ENCODE results near the gene SP140. TPM values are rescaled to one million over a fixed set of nuclear protein-coding genes. Genes with fewer than 3 reads are reported as not detected.
"Not testable (repeated sequence)": the region's sequence is repeated elsewhere in the genome, so short reads cannot be mapped to it uniquely, and the experiment has no call there.

SP140 gene
- total and polyA plus RNA-seq, 10 donors, result 51.3 to 110 (median 71.4) TPM

DNA sequence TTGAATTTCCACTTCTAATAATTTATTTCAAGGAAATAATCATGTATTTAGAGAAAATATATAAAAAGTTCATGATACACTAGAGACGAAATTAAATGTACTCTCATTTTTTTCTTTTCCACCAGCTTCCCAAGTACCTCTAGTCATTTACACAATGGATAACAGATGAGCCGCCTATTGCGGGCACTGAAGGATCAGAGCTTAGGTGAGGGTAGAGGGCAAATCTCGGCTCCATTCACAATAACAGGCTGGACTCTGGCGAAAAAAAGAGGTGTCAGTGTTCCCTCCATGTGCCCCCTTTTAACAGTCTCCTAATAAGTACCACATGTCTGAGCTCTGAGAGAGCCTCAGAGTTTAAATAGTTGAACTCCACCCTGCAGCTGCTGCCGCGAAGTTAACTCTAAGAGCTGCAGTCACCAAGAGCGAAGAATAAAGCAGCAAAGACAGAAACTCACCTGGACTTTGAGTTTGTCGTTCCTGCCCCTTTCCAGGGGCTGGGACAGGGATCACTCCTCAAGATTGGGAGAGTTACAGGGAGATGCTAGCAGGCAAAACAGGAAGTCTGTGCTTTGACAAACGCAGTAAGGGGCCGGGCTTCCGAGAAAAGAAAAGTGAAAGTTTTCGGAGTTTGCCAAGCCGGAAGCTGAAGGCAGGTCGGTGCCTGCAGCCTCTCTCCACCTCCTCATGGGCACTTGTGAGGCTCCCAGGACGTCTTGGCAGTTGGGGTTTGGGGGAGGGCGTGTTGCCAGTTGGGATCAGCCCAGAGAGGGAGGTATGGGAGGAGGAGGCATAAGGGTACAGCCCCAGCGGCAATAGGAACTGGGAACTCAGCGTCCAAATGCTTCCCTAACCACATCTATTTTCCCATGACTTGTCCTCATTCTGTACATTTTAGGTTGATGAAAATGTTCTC, 5.9 kb upstream of the SP140 start, which contains the start of gene SP110:
Gene SP110, minus strand, starts transcription at position 566 of the 913 bp plus-strand sequence. CDS start 3,057 bp downstream, outside the sequence.
- intact Hi-C loops (cut with DNase I; ENCODE audit: low total_unique reads), result no loop called here
- TF ChIP-seq POLR2AphosphoS5 (IDR thresholded peaks at IDR 0.05), result peak; percentile 73 to 92 (median 87)
- peak in 1 of 3 donors; percentile 28 for TF ChIP-seq POLR2A (IDR thresholded peaks at IDR 0.05)
- TF ChIP-seq, protein P1, sequence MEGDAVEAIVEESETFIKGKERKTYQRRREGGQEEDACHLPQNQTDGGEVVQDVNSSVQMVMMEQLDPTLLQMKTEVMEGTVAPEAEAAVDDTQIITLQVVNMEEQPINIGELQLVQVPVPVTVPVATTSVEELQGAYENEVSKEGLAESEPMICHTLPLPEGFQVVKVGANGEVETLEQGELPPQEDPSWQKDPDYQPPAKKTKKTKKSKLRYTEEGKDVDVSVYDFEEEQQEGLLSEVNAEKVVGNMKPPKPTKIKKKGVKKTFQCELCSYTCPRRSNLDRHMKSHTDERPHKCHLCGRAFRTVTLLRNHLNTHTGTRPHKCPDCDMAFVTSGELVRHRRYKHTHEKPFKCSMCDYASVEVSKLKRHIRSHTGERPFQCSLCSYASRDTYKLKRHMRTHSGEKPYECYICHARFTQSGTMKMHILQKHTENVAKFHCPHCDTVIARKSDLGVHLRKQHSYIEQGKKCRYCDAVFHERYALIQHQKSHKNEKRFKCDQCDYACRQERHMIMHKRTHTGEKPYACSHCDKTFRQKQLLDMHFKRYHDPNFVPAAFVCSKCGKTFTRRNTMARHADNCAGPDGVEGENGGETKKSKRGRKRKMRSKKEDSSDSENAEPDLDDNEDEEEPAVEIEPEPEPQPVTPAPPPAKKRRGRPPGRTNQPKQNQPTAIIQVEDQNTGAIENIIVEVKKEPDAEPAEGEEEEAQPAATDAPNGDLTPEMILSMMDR (IDR thresholded peaks at IDR 0.05 in 8 of 11, conservative IDR thresholded peaks at IDR 0.05 in 3 of 11), result peak in 2 of 11 experiments; percentile 25 to 41
- H3K27ac ChIP-seq, result peak within 1 kb of the TSS; percentile 82 to 97 (median 92)
- H3K27me3 ChIP-seq (replicated peaks in 1 of 7), result no peaks in the 10 kb centered on the region
- H3K36me3 ChIP-seq, result peaks cover 0 to 26% (median 19%) of the 10 kb centered on the region in 6 donors
- peak within 1 kb of the TSS; percentile 54 to 90 (median 76) for H3K4me3 ChIP-seq
- 1% methylated on average over 19 of the region's 19 CpGs for WGBS, 5 donors
- H3K9me3 ChIP-seq, result no peaks in the 10 kb centered on the region
- peak; percentile 93 for DNase-seq
- H3K4me1 ChIP-seq, result peaks cover 27 to 96% (median 70%) of the 10 kb centered on the region in 6 donors

DNA sequence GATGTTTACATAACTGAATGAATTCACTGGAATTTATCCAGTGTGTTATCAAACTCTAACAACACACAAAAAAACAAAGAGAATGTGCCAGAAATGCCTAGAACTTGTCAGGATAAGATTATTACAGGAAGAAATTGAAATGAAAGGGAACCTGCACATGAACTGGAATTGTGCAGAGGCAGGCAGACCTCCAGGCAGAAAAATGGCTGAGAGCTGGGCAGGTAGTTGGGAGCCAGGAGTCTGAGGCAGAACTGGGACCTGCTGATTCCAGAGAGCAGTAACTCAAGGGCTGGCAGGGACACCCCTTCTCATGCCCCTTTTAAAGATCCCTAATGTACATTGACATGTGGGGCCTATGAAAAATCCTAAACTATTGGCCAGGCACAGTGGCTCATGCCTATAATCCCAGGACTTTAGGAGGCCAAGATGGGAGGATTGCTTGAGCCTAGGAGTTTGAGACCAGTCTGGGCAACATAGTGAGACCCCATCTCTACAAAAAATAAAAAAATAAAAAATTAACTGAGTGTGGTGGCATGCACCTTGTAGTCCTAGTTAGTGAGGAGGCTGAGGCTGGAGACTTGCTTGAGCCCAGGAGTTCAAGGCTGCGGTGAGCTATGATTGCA, 5.1 kb upstream of the SP140 start:
- peaks cover 0 to 18% (median 13%) of the 10 kb centered on the region in 6 donors for H3K36me3 ChIP-seq
- no peak for DNase-seq
- H3K9me3 ChIP-seq, result no peaks in the 10 kb centered on the region
- intact Hi-C loops (cut with DNase I; ENCODE audit: low total_unique reads), result no loop called here
- peak overlapping the region; percentile 82 to 97 (median 92) for H3K27ac ChIP-seq
- peak overlapping the region; percentile 54 to 90 (median 76) for H3K4me3 ChIP-seq
- no peaks in the 10 kb centered on the region for H3K27me3 ChIP-seq (replicated peaks in 1 of 7)
- TF ChIP-seq, protein P1 (IDR thresholded peaks at IDR 0.05 in 8 of 11, conservative IDR thresholded peaks at IDR 0.05 in 3 of 11), result no peak
- no peak for TF ChIP-seq POLR2A (IDR thresholded peaks at IDR 0.05)
- TF ChIP-seq POLR2AphosphoS5 (IDR thresholded peaks at IDR 0.05), result no peak
- peaks cover 32 to 96% (median 74%) of the 10 kb centered on the region in 6 donors for H3K4me1 ChIP-seq
- 94 to 100% (median 96%) methylated on average over 1 of the region's 1 CpG for WGBS, 5 donors

DNA sequence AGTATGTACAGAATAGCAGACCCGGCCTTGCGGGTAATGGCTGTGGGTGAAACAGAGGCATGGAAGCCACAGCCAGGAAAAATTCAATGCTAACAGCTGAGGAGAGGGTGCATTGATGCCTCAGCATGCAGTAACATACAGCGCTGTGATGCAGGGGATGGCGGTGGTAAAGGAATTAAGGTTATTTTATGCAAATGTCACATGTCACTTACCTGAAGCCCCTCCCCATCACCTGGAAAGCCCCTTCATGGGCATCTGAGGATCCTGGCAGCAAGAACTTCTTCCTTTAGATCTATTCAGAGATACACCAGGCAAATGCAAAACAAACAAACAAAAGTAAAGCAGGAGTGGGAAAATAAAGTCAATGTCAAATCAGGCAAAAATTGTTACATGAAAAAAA, 4.0 kb upstream of the SP140 start:
- peak overlapping the region in 6 of 8 donors; percentile 11 to 97 (median 90) for H3K27ac ChIP-seq
- peaks cover 29 to 96% (median 66%) of the 10 kb centered on the region in 6 donors for H3K4me1 ChIP-seq
- no peaks in the 10 kb centered on the region for H3K9me3 ChIP-seq
- TF ChIP-seq POLR2A (IDR thresholded peaks at IDR 0.05) (no peak), POLR2AphosphoS5 (IDR thresholded peaks at IDR 0.05) (peak in 1 of 3 donors; percentile 9)
- DNase-seq, result no peak
- H3K27me3 ChIP-seq (replicated peaks in 1 of 7), result no peaks in the 10 kb centered on the region
- intact Hi-C loops (cut with DNase I; ENCODE audit: low total_unique reads), result no loop called here
- H3K4me3 ChIP-seq, result no peak overlapping the region
- peaks cover 0 to 8% (median 3%) of the 10 kb centered on the region in 6 donors for H3K36me3 ChIP-seq
- 86 to 93% (median 93%) methylated on average over 4 of the region's 4 CpGs for WGBS, 5 donors

DNA sequence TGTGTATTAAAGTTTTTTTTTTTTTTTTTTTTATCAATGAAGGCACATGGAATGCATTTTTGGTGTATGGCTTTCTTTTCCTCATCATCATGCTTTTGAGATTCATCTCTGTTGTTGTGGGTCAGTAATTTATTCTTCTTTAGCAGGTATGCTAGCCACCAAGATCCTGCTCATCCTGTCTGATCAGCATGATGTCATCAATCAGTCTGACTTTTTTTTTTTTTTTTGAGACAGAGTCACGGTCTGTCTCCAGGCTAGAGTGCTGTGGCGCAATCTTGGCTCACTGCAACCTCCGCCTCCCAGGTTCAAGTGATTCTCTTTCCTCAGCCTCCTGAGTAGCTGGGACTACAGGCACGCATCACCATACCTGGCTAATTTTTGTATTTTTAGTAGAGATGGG, 2.7 kb upstream of the SP140 start:
- intact Hi-C loops (cut with DNase I; ENCODE audit: low total_unique reads); DNase-seq; H3K4me3 ChIP-seq; H3K9me3 ChIP-seq; H3K36me3 ChIP-seq; H3K27me3 ChIP-seq (replicated peaks in 1 of 7): not testable (repeated sequence)
- H3K4me1 ChIP-seq, result peaks cover 16 to 96% (median 57%) of the 10 kb centered on the region in 6 donors
- peak overlapping the region in 6 of 8 donors; percentile 54 to 97 (median 92) for H3K27ac ChIP-seq
- 61 to 80% (median 73%) methylated on average over 4 of the region's 4 CpGs for WGBS, 5 donors

Measured in spleen (tissue), 11 donors.